GM23338 (cell line): Measurements from ENCODE around the gene MYT1. TPM values are rescaled to one million over a fixed set of nuclear protein-coding genes. Genes with fewer than 3 reads are reported as not detected.

ENCODE experiments used
- ATAC-seq: fragments of 200-7000 bp; cut with Tn5 transposase; 3 replicates; pipeline ENCODE4 v1.9.1; 2020
- DNase-seq: peaks from one replicate; pipeline ENCODE4 v3.0.0-alpha.2; 2015; ENCODE audit warnings: low spot score
- H2AFZ ChIP-seq: fragments of 200-600 bp; sonication (generic); 2 replicates; pipeline ENCODE4 v1.8.0; 2016; ENCODE audit warnings: antibody characterized with exemption, mild to moderate bottlenecking, moderate library complexity
- H3F3A ChIP-seq: fragments of 200-600 bp; sonication (generic); replicated peaks from 2 replicates; pipeline ENCODE4 v1.8.0; 2017; ENCODE audit warnings: antibody characterized with exemption, mixed run types, low read depth
- H3K27ac ChIP-seq: fragments of 200-600 bp; sonication (generic); 2 replicates; pipeline ENCODE4 v1.6.1; 2016; ENCODE audit warnings: low read depth
- H3K27me3 ChIP-seq: fragments of 200-600 bp; sonication (generic); 2 replicates; pipeline ENCODE4 v1.8.0; 2016; ENCODE audit warnings: mild to moderate bottlenecking, mixed run types, moderate library complexity; ENCODE audit not compliant: insufficient read depth
- H3K36me3 ChIP-seq: fragments of 200-600 bp; sonication (generic); 2 replicates; pipeline ENCODE4 v1.8.0; 2016; ENCODE audit warnings: mild to moderate bottlenecking; ENCODE audit not compliant: insufficient read depth
- H3K4me1 ChIP-seq: fragments of 200-600 bp; sonication (generic); 2 replicates; pipeline ENCODE4 v1.8.0; 2016; ENCODE audit warnings: mild to moderate bottlenecking, moderate library complexity; ENCODE audit not compliant: insufficient read depth
- H3K4me2 ChIP-seq: fragments of 200-600 bp; sonication (generic); 2 replicates; pipeline ENCODE4 v1.7.1; 2017; ENCODE audit warnings: mixed run types
- H3K4me3 ChIP-seq: fragments of 200-600 bp; sonication (generic); 2 replicates; pipeline ENCODE4 v1.6.1; 2016; ENCODE audit warnings: mixed run types
- H3K79me2 ChIP-seq: fragments of 200-600 bp; sonication (generic); replicated peaks from 2 replicates; pipeline ENCODE4 v1.8.0; 2017; ENCODE audit warnings: mild to moderate bottlenecking; ENCODE audit not compliant: insufficient read depth
- H3K9me2 ChIP-seq: fragments of 200-600 bp; sonication (generic); 2 replicates; pipeline ENCODE4 v1.8.0; 2017; ENCODE audit not compliant: insufficient read depth
- H4K20me1 ChIP-seq: fragments of 200-600 bp; sonication (generic); replicated peaks from 2 replicates; pipeline ENCODE4 v1.8.0; 2017; ENCODE audit warnings: mild to moderate bottlenecking; ENCODE audit not compliant: insufficient read depth
- H3K27ac Mint-ChIP-seq: 2 replicates; pipeline ENCODE4 v1.8.0; 2020; ENCODE audit warnings: inconsistent platforms, mild to moderate bottlenecking, moderate library complexity, mixed read lengths
- H3K27me3 Mint-ChIP-seq: 3 replicates; pipeline ENCODE4 v1.8.0; 2022; ENCODE audit warnings: low read depth, mild to moderate bottlenecking, moderate library complexity, mixed read lengths, inconsistent platforms; ENCODE audit not compliant: insufficient read depth, poor library complexity
- H3K36me3 Mint-ChIP-seq: 3 replicates; pipeline ENCODE4 v1.8.0; 2021; ENCODE audit warnings: low read depth, mild to moderate bottlenecking, inconsistent platforms, moderate library complexity, mixed read lengths
- H3K4me1 Mint-ChIP-seq: 3 replicates; pipeline ENCODE4 v1.8.0; 2020; ENCODE audit warnings: mild to moderate bottlenecking, inconsistent platforms, mixed read lengths
- H3K4me3 Mint-ChIP-seq: 3 replicates; pipeline ENCODE4 v1.8.0; 2021; ENCODE audit warnings: moderate library complexity, mild to moderate bottlenecking, inconsistent platforms, mixed read lengths
- H3K9me3 Mint-ChIP-seq: 3 replicates; pipeline ENCODE4 v1.8.0; 2020; ENCODE audit warnings: moderate library complexity, mild to moderate bottlenecking, inconsistent platforms, mixed read lengths
- CREB1 ChIP-seq: fragments of 250-450 bp; sonication (Bioruptor Pico); IDR thresholded peaks from 2 replicates; pipeline ENCODE4 v1.5.0; 2020; ENCODE audit warnings: low read depth, mild to moderate bottlenecking, moderate library complexity
- CTCF ChIP-seq, 2 experiments: fragments of 200-600 bp in 1 of 2; sonication (generic) in 1 of 2; conservative IDR thresholded peaks; 2 replicates each; pipeline versions ENCODE4 v1.5.1 to v1.6.1; 2016 to 2017; ENCODE audit warnings: antibody characterized with exemption in 2 of 2, low read depth in 2 of 2, mild to moderate bottlenecking in 2 of 2, moderate library complexity in 1 of 2
- ETS1 ChIP-seq: IDR thresholded peaks from 2 replicates; pipeline ENCODE4 v1.6.1; 2016; ENCODE audit warnings: antibody characterized with exemption
- EZH2 ChIP-seq: fragments of 200-600 bp; sonication (generic); IDR thresholded peaks from one replicate; pipeline ENCODE4 v1.8.0; 2017; ENCODE audit warnings: antibody characterized with exemption, mild to moderate bottlenecking, low read depth; ENCODE audit not compliant: unreplicated experiment
- EZH2phosphoT487 ChIP-seq: fragments of 200-600 bp; sonication (generic); IDR thresholded peaks from one replicate; pipeline ENCODE4 v1.8.1; 2018; ENCODE audit warnings: antibody characterized with exemption; ENCODE audit not compliant: unreplicated experiment
- JUNB ChIP-seq: IDR thresholded peaks from one replicate; pipeline ENCODE4 v1.6.1; 2016; ENCODE audit warnings: antibody characterized with exemption; ENCODE audit not compliant: unreplicated experiment
- NANOG ChIP-seq: IDR thresholded peaks from 2 replicates; pipeline ENCODE4 v1.6.1; 2016; ENCODE audit warnings: antibody characterized with exemption, borderline replicate concordance
- POLR2AphosphoS5 ChIP-seq: IDR thresholded peaks from 2 replicates; pipeline ENCODE4 v1.6.1; 2016; ENCODE audit warnings: antibody characterized with exemption, low read depth
- REST ChIP-seq: IDR thresholded peaks from one replicate; pipeline ENCODE4 v1.6.1; 2018; ENCODE audit warnings: antibody characterized with exemption; ENCODE audit not compliant: unreplicated experiment
- STAT1 ChIP-seq: IDR thresholded peaks from one replicate; pipeline ENCODE4 v1.6.1; 2016; ENCODE audit warnings: antibody characterized with exemption; ENCODE audit not compliant: unreplicated experiment
- ZNF114 ChIP-seq: fragments of 250-450 bp; sonication (Bioruptor Pico); IDR thresholded peaks from 2 replicates; pipeline ENCODE4 v1.5.0; 2020; ENCODE audit warnings: mild to moderate bottlenecking, moderate library complexity
- ZNF331 ChIP-seq: fragments of 250-450 bp; sonication (Bioruptor Pico); IDR thresholded peaks from 2 replicates; pipeline ENCODE4 v1.5.0; 2020; ENCODE audit warnings: low read depth, mild to moderate bottlenecking, moderate library complexity
- ZNF462 ChIP-seq: fragments of 250-450 bp; sonication (Bioruptor Pico); IDR thresholded peaks from 2 replicates; pipeline ENCODE4 v1.5.0; 2020; ENCODE audit warnings: mild to moderate bottlenecking, moderate library complexity
- polyA plus RNA-seq: library from polyadenylated mRNA; unstranded; fragments of >200 nt; fragmentation: Nextera tagmentation; extraction: Ambion mirVana; gene quantifications from 2 replicates; pipeline ENCODE4 v1.2.1, GENCODE V29; 2016
- total RNA-seq: library from RNA; depleted of rRNA; stranded (reverse); fragments of >200 nt; shearing (Covaris generic); gene quantifications from 2 replicates; pipeline ENCODE4 v1.2.3, GENCODE V29; 2014

The MYT1 gene
- total and polyA plus RNA-seq, 2 experiments from 2014 or later: 0.83 to 1.6 TPM

GRCh38 chr20:64183313-64183712, 19.1 kb downstream of the MYT1 start:
- no peak overlapping the region for H3K27ac Mint-ChIP-seq
- Histone ChIP-seq H3K9me2 (peaks cover 5% of the 10 kb centered on the region; the same call in 1 of the 2 replicates), H3K27me3 (no peaks in the 10 kb centered on the region), H3K4me1 (peaks cover 7% of the 10 kb centered on the region), H2AFZ (no peak overlapping the region), H3K4me3 (no peak overlapping the region), H3K79me2 (no peaks in the 10 kb centered on the region), H3F3A (peaks cover 6% of the 10 kb centered on the region), H3K4me2 (no peak overlapping the region), H3K36me3 (no peaks in the 10 kb centered on the region), H3K27ac (no peak overlapping the region), H4K20me1 (no peaks in the 10 kb centered on the region)
- no peak overlapping the region for H3K4me3 Mint-ChIP-seq
- TF ChIP-seq EZH2phosphoT487 (no peak), REST (no peak), NANOG (no peak), POLR2AphosphoS5 (no peak), CTCF (conservative IDR thresholded peaks at IDR 0.05; ENCODE audit: low read depth in 2 of 2) (no peak), ZNF114 (CRISPR knock-in tag) (no peak), ETS1 (no peak), STAT1 (no peak), ZNF331 (no peak), EZH2 (no peak), ZNF462 (CRISPR knock-in tag) (no peak), JUNB (no peak), CREB1 (no peak)
- H3K9me3 Mint-ChIP-seq: peaks cover 34% of the 10 kb centered on the region
- no peak for DNase-seq
- no peak for ATAC-seq
- peaks cover 18% of the 10 kb centered on the region for H3K36me3 Mint-ChIP-seq
- H3K4me1 Mint-ChIP-seq: peaks cover 7% of the 10 kb centered on the region
- peaks cover 27% of the 10 kb centered on the region for H3K27me3 Mint-ChIP-seq
